KOPT-K1 (cell line): ENCODE measurements around the gene BRINP2.

ENCODE experiments used
- H3K27ac ChIP-seq: fragments of 200-600 bp; sonication (generic); 2 replicates; pipeline ENCODE4 v1.5.1; 2016; ENCODE audit warnings: antibody characterized with exemption, mild to moderate bottlenecking, low read depth, low read length; ENCODE audit not compliant: poor library complexity, severe bottlenecking
- H3K36me3 ChIP-seq: fragments of 200-600 bp; sonication (generic); 2 replicates; pipeline ENCODE4 v1.5.1; 2017; ENCODE audit warnings: antibody characterized with exemption, mild to moderate bottlenecking, low read length, moderate library complexity; ENCODE audit not compliant: insufficient read depth
- H3K9me3 ChIP-seq: fragments of 200-600 bp; sonication (generic); 2 replicates; pipeline ENCODE4 v1.5.1; 2017; ENCODE audit warnings: antibody characterized with exemption, low read length, mild to moderate bottlenecking; ENCODE audit not compliant: insufficient read depth, poor library complexity, severe bottlenecking

The BRINP2 gene

DNA sequence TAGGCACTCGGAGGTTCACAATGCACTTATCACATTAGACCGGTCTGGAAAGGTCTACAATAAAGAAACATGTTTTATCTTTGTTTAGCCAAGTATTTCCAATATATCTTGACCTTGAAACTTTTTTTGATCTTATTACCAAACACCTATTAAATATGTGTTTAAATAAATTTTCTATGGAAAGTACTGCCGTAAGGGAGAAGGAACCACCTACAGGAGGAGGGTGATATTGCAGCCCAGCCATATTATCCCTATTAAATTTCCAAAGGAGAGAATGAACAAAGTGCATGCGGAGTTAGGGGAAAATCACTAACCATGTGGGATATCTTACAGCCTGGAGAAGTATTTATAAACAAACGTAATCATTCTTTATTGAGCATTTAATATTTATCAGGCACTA is 14.5 kb downstream of the BRINP2 start:
- H3K27ac ChIP-seq, result no peak overlapping the region
- no peaks in the 10 kb centered on the region for H3K9me3 ChIP-seq
- H3K36me3 ChIP-seq, result no peaks in the 10 kb centered on the region

DNA sequence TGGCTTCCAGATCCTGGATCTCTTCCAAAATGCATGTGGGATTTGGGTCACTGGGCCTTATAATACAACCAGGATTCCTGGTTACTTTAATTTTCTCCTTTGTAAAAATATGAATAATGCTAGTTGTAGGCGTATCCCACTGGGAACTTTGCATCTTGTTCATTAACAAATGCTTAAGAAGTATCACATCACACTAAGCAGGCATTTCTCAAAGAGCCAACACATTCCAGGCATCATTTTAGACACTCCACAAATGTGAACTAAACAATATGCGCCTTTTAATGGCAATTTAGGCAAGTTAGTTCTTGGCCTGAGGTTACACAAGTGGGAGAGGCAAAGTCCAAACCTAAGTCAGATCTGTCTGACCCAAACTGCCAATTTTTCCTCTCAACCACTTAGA is 15.9 kb downstream of the BRINP2 start:
- no peaks in the 10 kb centered on the region for H3K9me3 ChIP-seq
- H3K36me3 ChIP-seq, result no peaks in the 10 kb centered on the region
- H3K27ac ChIP-seq, result no peak overlapping the region

DNA sequence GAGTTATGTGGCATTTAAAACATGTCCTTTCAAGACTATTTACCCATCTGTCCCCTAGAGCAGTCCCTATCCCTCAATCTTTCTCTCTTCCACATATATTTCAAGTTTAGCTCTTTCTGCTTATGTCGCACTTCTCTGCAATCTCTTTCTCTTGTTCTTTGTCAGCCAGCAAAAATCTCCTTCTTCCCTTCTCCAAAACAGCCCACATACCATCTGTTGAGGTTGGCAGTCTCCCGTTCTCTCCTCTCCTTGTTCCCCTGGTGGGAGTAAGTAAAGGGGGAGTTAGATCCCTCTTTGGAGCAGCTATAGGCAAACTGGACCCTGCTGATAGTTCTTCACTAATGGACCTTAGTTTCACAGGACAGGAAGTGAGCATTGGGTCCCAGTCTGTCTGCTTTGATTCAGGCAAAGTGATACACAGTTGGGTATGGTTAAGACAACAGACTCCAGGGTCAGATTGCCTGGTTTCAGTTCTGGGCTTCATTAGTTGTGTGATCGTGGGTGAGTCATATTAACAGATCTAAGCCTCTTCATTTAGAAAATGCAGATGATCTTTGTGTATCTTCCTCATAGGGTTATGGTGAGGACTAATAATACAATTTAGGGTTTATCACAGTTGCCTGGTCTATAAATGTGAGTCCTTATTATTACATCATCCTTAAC is 19.7 kb downstream of the BRINP2 start:
- no peaks in the 10 kb centered on the region for H3K9me3 ChIP-seq
- H3K27ac ChIP-seq, result no peak overlapping the region
- no peaks in the 10 kb centered on the region for H3K36me3 ChIP-seq

DNA sequence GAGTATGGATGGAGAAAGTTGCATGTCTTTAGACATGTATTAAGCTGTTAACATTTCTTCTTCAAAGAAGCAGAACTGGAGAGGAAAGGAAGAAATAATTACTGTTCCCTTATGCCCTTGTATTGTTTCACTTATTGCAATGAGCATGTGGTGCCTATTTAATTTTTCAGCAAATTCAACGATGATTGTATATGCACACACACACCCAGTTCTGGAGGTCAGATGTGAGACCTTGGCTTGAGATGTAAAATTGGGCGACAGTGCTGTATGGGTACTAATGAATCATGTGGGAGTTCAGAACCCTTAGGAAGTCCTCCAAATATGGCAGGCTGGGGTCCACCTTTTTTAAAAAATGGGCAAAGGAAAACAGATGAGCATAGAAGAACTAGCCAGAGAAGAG is 27.5 kb downstream of the BRINP2 start:
- H3K36me3 ChIP-seq, result no peaks in the 10 kb centered on the region
- H3K27ac ChIP-seq, result no peak overlapping the region
- no peaks in the 10 kb centered on the region for H3K9me3 ChIP-seq

DNA sequence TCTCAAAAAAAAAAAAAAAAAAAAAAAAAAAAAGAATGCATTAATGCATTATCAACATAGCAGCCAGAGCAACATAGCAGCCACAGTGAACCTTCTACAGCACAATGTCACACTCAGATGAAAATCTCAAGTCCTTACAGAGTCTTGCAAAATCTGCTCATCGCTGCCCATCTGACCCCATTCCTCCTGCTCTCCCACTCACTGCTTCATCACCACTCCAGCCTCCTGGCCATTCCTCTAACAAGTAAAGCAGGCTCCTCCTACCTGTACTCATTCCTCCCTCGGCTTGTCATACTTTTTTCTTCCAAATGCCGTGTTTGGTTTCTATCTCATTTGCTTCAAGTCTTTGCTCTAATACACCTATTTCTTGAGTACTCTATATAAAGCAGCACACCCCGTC is 29.5 kb downstream of the BRINP2 start:
- H3K9me3 ChIP-seq, result no peaks in the 10 kb centered on the region
- no peak overlapping the region for H3K27ac ChIP-seq
- no peaks in the 10 kb centered on the region for H3K36me3 ChIP-seq

DNA sequence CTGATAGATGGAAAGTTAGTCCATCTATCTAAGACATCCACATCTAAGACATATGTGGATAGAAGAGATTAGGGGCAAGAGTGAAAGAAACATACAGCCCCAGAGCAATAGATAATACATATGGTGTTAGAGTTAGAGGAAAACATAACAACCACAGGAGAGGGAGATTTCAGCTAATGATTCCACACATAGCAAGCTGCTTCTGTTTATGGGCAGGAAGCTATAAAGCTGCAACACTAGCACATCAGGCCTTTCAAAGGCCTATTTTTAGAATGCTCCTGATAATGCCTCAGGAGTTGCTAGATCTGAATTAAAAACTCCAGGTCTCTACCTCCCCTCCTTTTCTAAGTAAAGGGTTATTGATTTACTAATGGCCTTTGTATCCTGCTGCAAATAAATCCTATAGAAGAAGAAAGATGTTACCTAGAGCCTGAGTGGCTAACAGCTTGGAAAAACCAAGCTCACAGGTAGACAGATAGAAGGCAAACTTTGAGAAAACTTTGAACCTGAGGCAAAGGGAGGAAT is 36.1 kb downstream of the BRINP2 start:
- no peak overlapping the region for H3K27ac ChIP-seq
- no peaks in the 10 kb centered on the region for H3K36me3 ChIP-seq
- no peaks in the 10 kb centered on the region for H3K9me3 ChIP-seq

DNA sequence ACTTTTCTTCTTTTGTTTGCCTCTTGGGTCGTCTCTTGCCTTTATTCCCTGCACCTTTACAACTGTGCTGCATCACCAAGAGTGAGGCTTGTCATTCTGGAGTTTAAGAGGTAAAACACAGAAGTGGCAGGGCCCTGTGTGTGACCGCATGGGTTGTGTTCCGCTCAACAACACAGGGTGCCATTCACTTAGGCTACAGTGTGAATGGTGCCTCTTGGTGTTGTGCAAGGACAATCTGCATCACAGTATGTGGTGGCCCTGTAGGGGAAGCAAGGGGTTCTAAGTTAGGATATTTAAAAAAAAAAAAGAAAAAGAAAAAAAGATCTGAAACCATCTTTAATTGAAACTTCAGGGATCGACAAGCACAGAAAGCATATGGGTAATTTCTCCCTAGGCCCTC is 38.2 kb downstream of the BRINP2 start:
- H3K27ac ChIP-seq, result no peak overlapping the region
- H3K36me3 ChIP-seq, result no peaks in the 10 kb centered on the region
- no peaks in the 10 kb centered on the region for H3K9me3 ChIP-seq

DNA sequence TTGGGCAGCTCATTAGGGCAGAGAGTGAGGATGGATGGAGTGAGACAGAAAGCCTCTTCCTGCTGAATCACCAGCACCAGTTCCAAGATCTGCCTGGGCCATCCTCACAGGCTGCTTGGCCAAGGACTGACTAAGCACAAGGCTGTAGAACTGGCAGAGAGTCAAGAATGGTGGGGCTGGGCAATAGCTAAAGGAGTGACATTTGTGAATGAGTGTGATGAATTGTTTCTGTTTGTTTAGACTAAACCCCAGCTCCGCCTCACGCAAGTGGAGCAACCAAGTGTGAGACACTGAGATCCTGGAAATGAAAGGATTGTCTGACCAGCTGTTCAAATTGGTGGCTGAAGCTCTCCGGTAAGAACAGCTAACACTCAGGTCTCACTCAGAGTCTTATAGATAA is 38.6 kb downstream of the BRINP2 start:
- no peaks in the 10 kb centered on the region for H3K36me3 ChIP-seq
- no peak overlapping the region for H3K27ac ChIP-seq
- H3K9me3 ChIP-seq, result no peaks in the 10 kb centered on the region

DNA sequence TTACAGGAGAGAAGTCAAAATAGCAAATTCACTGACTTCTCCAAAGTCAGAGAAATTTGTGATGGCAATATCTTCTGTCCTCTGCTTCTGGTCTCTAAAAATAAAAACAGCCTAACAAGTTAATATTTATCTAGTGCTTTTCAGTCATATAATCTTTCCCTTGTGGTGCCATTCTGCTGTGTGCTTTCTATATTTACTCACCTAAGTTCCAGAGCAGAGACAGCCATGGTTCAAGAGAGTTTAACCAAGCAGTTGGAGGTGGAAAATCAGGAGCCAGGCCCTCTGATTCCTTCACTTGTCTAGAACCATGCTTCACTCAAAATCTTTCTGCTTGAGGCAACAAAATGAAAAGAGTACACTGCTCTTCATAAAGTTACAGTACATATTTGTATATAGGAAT is 39.3 kb downstream of the BRINP2 start:
- H3K9me3 ChIP-seq, result no peaks in the 10 kb centered on the region
- no peak overlapping the region for H3K27ac ChIP-seq
- H3K36me3 ChIP-seq, result no peaks in the 10 kb centered on the region

DNA sequence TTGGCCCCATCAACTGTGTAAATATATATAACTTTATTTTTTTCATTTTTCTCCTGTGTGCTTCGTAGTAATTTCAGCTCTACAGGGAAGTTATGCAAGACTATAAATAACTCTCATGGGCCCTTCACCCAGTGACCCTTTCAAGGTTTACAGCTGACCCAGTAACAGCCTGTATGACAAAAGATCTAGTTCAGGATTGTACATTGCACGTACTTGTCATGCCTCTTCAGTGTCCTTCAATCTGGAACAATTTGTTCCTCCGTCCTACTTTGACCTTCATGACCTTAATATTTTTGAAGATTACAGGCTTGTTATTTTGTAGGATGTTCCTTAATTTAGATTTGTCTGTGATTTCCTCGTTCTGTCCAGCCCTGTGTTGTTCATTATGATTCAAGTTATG is 40.5 kb downstream of the BRINP2 start:
- no peaks in the 10 kb centered on the region for H3K9me3 ChIP-seq
- no peak overlapping the region for H3K27ac ChIP-seq
- H3K36me3 ChIP-seq, result no peaks in the 10 kb centered on the region

DNA sequence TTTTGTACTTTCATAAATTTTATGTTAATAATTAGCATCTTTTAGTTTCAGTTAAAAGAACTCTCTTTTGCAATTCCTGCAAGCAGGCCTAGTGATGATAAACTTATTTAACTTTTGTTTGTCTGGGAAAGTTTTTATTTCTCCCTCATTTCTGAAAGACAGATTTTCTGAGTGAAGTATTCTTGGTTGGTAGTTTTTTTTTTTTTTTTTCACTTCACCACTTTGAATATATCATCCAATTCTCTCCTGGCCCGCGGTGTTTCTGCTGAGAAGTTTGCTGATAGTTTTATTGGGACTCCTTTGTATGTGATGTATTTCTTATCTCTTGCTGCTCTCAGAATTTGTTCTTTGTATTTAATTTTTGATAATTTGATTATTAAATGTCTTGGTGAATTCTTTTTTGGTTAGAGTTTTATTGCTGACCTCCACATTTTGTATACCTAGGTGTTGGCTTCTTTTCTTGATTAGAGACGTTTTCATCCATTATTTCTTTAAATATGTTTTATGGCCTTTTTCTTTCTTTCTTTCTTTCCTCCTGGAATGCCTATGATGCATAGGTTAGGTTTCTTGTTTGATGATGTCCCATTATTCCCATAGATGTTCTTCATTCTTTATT is 45.9 kb downstream of the BRINP2 start:
- Histone ChIP-seq H3K27ac (no peak overlapping the region), H3K9me3 (no peaks in the 10 kb centered on the region), H3K36me3 (no peaks in the 10 kb centered on the region)

DNA sequence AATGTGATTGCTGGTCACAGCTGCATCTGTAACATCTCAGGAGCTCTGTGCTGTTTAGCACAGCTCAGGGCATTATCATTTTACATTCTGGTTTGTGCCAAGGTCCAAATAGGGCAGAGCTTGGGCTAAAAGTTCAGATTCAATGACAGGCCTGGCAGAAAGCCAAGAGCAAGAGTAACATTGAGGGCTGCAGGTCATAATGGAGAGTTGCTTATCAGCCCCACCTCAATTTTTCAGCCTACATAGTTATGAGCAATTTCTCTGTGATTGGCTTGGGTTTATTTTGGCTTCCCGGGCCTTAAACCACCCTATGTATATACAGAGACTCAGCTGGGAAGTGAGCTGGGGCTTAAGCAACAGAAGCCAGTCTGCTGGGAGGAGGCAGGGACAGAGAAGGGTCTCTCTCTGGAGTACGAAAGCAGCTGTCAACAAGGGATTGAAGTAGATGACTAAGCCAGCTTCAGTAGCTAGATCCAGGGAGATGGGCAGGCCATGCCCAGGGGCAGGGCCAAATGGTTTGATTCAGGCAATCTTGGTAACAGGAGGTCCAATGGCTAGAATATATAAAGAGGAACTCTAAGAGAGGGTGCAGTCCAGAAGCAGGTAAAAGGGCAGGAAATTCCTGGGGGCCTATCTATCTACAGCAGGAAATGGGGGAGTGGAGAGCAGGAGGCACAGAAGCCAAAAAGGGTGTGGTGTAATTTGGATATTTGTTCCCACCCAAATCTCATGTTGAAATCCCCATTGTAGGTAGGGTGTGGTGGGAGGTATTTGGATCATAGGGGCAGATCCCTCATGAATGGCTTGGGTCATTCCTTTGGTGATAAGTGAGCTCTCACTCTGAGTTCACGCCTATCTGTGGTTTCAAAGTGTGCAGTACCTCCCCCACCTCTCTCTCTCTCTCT is 49.0 kb downstream of the BRINP2 start:
- Histone ChIP-seq H3K36me3 (no peaks in the 10 kb centered on the region), H3K9me3 (no peaks in the 10 kb centered on the region), H3K27ac (no peak overlapping the region)

DNA sequence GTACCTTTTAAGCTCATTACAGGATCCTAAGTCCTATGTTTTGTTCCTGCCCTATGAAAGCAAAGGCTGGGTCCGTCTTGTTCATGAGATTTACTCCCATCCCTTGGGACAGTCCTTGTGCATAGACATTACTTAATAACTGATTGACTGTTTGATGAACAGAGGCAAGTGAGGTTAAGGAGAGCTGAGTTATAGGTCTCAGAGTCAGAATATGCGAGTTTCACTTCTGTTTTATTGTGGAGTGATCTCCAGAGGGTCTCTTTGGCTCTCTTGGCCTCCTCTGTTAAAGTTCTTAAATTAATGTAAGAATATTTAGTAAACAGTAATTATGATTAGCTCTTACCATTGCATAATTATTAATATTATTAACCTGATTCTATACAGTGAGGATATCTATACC is 52.6 kb downstream of the BRINP2 start:
- Histone ChIP-seq H3K27ac (no peak overlapping the region), H3K9me3 (no peaks in the 10 kb centered on the region), H3K36me3 (no peaks in the 10 kb centered on the region)

DNA sequence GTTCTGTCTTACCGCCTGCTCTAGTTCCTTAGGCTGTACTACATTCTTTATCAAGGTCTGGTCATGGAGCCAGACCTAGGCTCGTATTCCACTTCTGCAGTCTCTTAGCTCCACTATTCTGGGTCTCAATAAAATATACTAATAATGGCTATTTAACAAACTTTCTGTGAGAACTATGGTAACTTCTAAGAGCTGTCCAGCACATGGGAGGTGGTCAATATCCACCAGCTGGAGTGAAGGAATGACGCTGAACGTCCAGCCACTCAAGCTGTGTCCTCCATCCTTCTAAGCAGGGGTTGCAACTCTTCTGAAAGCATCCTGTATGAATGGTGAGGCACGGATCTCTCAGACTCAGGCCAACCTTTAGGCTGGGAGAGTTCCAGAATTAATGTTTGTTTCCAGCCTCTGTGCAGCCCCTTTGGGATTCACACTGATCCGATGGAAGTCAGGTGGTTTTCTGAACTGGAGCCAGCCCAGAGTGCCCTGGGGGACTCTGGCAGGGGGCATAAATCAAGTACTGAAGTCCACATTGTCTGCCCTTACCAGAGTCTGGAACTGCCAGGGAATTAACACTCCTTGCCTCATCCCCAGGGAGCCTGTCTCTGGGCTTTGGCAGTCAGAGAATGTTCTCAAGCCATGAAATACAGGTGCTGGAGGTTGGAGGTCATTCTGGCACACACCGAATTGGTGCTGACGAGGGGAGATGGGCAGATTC is 57.4 kb downstream of the BRINP2 start:
- Histone ChIP-seq H3K27ac (no peak overlapping the region), H3K9me3 (no peaks in the 10 kb centered on the region), H3K36me3 (no peaks in the 10 kb centered on the region)

DNA sequence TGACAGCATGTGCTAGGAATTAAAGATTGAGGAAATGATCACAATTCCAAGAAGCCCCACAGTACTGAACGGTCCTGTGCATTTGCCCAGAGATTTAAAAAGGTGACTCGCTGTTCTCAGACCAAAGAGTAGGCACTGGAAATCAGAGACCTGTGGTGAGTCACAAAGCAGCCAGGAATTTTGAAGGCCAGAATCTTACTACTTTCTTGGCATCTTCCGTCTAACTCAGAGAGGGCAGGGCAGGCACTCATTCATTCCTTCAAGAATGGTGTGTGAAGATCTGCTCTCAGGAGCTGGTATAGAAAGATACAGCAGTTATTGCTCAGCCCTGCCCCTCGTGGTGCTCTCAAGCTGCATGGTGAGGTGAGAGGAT is 57.9 kb downstream of the BRINP2 start:
- H3K27ac ChIP-seq, result no peak overlapping the region
- H3K36me3 ChIP-seq, result no peaks in the 10 kb centered on the region
- H3K9me3 ChIP-seq, result no peaks in the 10 kb centered on the region
